DMS 273 treated with DMSO at 0.1 percent for 48 hours (cell line): Measurements from ENCODE around the gene PDE6B.
"Not testable (repeated sequence)": the region's sequence is repeated elsewhere in the genome, so short reads cannot be mapped to it uniquely, and the experiment has no call there.

Source experiments
- DNase-seq: peaks from one replicate; lab custom pipeline; 2025; lab: John Stamatoyannopoulos, UW

PDE6B gene

DNA sequence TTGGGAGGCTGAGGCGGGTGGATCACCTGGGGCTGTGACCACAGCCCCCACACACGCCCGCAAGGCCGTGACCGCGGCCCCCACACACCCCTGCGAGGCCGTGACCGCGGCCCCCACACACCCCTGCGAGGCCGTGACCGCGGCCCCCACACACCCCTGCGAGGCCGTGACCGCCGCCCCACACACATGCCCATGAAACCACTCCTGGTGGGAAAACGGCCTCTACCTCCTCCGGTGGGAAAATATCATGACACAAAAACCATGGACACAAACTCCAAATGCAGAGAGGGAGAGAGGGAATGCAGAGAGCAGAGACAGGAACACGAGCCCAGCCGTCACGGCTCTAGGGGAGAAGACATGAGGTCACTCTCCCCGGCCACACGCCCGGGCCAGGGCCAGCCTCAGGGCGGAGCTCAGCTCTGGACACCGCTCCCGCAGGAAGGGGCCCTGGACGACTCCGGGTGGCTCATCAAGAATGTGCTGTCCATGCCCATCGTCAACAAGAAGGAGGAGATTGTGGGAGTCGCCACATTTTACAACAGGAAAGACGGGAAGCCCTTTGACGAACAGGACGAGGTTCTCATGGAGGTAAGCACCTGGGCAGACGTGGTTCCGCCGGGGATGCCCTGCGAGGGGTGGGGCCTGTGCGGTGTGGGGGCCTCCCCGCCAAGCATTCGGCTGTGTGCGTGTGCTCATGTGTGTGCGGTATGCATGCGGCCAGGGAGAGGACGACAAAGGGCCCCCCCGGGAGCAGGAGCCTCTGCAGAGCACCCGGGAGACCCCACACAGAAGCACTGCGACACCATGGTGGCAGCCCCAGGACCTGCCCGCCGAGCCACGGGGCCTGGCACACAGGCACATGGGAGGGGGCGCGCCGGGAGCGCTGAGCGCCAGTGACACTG is 31.3 kb downstream of the PDE6B start:
- no peak for DNase-seq

DNA sequence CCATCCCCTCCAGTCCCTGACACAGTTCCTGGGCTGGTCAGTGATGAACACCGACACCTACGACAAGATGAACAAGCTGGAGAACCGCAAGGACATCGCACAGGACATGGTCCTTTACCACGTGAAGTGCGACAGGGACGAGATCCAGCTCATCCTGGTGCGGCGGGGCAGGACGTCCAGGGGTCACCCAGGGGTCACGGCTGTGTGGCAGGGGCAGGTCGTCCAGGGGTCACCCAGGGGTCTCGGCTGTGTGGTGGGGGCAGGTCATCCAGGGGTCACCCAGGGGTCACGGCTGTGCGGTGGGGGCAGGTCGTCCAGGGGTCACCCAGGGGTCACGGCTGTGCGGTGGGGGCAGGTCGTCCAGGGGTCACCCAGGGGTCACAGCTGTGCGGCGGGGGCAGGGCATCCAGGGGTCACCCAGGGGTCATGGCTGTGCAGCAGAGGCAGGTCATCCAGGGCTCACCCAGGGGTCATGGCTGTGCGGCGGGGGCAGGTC is 32.0 kb downstream of the PDE6B start:
- no peak for DNase-seq

GRCh38 chr4:657834-658667 is 32.7 kb downstream of the PDE6B start:
- DNase-seq, result no peak

DNA sequence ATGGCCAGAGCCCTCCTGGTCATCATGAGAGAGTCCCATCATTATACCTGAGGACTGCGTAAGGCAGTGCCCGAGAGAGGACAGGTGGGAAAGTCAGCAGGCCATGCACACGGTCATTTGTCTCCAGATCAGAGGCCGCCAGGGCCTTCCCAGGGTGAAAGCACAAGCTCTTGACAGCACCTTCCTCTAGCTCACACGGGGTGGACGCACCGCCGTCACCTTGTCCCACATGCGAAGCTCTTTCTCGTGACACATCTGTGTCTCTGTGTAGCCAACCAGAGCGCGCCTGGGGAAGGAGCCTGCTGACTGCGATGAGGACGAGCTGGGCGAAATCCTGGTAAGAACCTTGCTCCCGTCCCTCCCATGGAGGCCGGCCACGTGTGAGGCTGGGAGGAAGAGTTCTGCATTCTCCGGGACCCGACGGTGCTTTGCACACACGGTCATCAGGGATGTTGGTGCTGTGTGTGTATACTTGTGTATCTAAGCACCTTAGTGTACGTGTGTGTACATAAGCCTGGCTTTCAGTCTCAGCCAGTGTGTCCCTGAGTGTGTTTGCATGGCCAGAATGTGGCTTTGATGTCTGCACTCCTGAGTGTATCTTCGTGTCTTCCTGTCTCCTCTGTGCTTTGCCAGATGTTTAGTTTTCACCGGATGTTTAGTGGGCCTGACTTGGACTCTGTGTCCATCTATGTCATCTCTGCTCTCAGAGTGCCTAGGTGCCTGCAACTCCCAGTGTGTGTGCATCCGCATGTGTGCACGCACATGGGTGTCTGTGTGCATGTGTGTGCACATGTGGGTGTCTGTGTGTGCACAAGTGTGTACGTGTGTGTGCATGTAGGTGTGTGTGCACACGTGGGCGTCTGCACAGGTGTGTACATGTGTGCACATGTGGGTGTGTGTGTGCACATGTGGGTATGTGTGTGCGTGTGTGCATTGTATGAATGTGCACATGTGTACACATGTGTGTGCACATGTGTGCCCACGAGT is 33.6 kb downstream of the PDE6B start:
- no peak for DNase-seq

- DNase-seq, result no peak
Observed at GRCh38 chr4:659851-660250, 34.5 kb downstream of the PDE6B start.

DNA sequence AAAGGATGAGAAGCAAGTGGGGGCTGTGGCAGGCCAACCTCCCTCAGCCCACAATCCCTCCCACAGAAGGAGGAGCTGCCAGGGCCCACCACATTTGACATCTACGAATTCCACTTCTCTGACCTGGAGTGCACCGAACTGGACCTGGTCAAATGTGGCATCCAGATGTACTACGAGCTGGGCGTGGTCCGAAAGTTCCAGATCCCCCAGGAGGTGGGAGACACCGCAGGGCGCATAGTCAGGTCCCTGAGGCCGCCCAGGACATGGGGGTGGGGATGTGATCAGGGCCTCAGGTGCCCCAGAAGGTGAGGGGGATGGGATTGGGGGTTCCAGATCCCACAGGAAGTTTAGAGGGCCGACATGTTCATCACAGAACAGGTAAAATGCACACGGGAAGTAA is 35.0 kb downstream of the PDE6B start:
- no peak for DNase-seq

DNA sequence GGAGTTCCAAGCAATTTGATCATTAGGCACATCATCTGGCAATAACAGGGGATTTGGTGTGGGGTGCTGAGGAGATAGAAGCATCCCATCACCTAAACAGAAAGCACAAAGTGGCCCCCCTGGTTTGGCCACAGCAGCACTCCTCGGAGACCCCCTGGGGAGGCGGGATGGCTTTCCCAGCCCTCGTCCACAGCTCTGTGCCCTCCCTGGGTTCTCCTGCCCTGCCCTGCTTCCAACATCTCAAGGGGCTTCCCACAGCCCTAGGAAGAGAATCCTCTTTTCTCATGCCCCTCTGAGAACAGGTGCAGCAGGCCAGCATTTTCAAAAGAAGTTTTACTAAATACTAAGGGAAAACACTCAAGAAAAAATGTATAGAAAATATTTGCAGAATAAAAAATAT is 35.9 kb downstream of the PDE6B start:
- no peak for DNase-seq

DNA sequence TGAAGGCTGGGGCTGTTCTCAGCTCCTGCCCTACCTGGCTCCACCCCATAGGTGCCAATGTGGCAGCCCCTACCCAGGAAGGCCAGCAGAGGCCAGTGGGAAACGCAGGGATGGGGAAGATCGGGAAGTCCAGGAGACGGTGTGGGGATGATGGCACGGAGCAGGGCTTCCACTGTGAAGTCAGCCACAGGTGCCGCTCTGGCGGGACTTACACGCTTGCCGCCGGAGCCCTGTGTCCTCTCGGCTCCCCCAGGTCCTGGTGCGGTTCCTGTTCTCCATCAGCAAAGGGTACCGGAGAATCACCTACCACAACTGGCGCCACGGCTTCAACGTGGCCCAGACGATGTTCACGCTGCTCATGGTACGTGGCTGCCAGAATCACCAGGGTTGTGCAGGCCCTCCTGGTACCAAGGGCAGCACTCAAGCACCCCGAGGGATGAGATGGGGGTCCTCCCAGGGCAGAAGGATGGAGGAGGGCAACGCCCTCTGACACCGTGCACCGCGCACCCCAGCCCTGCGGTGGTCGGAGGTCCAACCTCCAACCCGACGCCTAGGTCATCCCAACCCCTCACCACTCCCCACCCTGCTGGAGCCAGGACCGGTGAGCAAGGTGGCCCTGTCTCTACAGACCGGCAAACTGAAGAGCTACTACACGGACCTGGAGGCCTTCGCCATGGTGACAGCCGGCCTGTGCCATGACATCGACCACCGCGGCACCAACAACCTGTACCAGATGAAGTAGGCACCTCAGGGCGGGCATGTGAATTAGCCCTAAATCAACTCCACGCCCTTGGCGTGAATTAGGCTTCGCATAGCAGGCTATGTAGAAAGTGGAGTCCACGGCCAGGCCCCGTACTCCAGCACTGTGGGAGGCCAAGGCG is 36.7 kb downstream of the PDE6B start:
- no peak for DNase-seq

GRCh38 chr4:663046-663437 is 37.7 kb downstream of the PDE6B start:
- DNase-seq, result no peak

DNA sequence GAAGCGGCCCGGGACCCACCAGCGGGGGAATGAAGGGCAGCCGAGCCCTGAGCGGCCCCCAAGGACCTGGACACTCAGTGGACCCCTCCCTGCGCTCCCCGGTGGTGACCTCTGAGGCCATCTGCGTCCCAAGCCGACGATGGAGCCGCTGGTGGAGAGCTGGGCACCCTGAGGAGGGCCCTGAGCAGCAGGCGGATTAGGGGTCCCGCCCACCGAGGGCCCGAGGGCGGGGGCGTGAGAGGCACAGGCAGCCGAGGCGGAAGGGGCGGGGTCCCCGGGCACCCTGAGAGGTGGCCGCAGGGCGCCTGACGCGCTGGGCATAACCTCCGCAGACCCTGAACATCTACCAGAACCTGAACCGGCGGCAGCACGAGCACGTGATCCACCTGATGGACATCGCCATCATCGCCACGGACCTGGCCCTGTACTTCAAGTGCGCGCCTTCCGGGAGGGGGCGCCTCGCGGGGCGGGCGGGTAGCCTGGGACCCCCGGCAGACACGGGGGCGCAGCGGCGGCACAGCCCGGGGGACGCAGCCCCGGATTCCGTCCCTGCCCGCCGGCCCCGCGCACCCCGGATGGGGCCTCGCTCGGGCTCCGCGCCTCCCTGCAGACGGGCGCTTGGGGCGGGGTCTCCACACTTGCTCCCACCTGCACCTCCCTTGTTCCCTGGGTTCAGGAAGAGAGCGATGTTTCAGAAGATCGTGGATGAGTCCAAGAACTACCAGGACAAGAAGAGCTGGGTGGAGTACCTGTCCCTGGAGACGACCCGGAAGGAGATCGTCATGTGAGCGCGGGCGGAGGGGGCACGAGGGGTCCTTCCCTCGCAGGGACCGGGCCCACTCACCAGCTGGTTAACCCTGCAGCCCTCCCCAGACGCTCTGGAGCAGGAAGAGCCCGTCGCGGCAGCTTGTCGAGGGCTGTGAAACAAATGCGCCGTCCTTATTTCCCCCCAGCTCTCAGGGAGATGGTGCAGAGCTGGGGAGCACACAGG is 38.4 kb downstream of the PDE6B start:
- no peak for DNase-seq

DNA sequence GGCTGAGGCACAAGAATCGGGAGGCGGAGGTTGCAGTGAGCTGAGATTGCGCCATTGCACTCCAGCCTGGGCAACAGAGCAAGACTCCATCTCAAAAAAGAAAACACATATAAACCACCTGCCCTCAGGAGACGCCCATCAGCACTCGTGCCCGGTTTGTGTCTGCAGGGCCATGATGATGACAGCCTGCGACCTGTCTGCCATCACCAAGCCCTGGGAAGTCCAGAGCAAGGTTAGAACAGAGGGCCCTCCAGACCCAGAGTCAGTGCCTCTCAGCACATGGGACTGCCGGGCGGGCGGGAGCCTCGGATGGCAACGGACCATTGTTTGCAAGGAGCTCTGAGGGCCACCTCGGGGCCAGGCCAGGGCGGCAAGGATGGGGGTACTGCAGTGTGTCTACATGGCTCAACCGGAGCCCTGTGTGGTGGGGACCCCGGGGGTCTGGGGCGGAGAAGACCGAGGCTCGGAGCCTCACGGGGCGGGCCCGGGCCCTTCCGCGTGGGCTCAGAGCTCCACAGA is 39.4 kb downstream of the PDE6B start:
- DNase-seq, result no peak

GRCh38 chr4:665381-665750 is 40.0 kb downstream of the PDE6B start:
- no peak for DNase-seq

DNA sequence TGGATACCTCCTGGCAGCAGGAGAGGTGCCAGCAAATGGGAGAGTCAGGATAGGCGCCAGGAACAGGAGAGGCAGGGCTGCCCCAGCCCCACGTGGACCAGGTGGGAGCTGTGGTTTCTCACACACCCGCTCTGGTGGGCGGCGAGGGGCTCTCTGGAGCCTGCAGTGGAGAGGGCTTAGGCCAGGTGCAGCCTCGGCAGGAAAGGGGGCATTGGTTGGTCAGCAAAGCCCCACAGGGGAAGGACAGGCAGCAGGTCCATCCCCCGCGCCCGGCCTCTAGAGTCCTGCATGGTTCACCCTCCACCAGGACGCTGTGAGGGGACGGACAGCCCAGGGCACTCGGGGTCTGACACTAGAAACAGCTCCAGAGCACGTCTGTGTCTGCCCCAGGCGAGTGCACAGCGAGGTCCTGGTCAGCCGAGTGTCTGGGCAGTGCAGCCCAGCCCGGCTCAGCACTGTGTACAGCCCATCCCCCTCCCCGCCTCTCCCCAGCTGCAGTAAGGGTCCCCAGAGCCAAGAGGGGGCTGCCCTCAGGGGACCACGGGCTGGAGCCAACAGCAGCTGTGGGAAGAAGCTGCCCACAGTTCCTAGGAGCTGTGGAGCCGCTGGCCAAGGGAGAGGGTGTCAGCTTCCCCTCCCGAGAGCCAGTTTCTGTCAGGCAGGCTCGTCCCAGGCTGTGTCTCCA is 40.5 kb downstream of the PDE6B start:
- DNase-seq, result no peak

GRCh38 chr4:666436-666810 is 41.0 kb downstream of the PDE6B start:
- DNase-seq, result no peak

- no peak for DNase-seq
Observed at GRCh38 chr4:666822-667544, 41.6 kb downstream of the PDE6B start.

GRCh38 chr4:667545-667925 is 42.2 kb downstream of the PDE6B start:
- DNase-seq, result no peak

GRCh38 chr4:668219-668618 is 42.8 kb downstream of the PDE6B start:
- not testable (repeated sequence) for DNase-seq
